ENCODE data around the gene ZNF674.

Gene ZNF674

DNA sequence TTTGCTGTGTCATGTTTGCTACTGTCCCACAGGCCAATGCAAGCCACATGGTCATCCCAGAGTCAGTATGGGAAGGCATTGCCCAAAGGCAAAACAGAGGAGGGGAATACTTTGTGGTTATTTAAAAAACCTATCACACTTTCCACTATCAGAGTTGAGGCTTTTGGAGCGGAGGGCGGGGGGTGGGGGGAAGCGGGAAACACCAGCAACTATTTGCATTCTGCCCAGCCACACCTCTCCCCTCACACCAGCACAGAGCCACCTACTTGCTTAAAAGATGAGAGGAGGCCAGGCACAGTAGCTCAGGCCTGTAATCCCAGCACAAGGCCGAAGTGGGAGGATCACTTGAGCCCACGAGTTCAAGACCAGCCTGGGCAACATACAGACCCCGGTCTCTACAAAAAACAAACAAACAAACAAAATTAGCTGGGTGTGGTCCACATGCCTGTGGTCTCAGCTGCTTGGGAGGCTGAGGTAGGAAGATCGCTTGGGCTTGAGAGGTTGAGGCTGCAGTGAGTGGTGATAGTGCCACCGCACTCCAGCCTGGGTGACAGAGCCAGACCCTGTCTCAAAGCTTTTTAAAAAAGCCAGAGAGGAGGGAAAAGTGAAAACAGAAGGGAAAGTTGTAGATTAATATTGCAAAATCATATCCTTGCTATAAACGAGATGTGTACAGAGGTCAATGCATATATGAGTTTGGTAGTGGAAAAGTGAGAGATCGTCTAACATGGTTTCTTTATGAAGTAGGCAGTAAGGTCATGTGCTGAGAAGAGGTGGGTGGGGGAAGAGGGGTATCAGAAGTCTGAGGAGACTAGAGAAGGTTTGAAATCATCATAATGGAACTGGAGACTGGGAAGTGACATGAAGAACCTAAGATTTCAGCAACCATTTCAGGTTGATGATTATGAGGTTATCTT, 26.5 kb upstream of the ZNF674 start:
- no peak for DNase-seq (ENCODE audit: low read depth)
- TF ChIP-seq, protein P1, sequence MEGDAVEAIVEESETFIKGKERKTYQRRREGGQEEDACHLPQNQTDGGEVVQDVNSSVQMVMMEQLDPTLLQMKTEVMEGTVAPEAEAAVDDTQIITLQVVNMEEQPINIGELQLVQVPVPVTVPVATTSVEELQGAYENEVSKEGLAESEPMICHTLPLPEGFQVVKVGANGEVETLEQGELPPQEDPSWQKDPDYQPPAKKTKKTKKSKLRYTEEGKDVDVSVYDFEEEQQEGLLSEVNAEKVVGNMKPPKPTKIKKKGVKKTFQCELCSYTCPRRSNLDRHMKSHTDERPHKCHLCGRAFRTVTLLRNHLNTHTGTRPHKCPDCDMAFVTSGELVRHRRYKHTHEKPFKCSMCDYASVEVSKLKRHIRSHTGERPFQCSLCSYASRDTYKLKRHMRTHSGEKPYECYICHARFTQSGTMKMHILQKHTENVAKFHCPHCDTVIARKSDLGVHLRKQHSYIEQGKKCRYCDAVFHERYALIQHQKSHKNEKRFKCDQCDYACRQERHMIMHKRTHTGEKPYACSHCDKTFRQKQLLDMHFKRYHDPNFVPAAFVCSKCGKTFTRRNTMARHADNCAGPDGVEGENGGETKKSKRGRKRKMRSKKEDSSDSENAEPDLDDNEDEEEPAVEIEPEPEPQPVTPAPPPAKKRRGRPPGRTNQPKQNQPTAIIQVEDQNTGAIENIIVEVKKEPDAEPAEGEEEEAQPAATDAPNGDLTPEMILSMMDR (conservative IDR thresholded peaks at IDR 0.05; ENCODE audit: control insufficient read depth, insufficient read depth, low read depth, low read length), result no peak
- H3K4me3 ChIP-seq (ENCODE audit: control insufficient read depth, low read depth, low read length), result no peak overlapping the region

GRCh38 chrX:46569621-46570020, 24.4 kb upstream of the ZNF674 start:
- DNase-seq (ENCODE audit: low read depth), result no peak
- TF ChIP-seq, protein P1 (conservative IDR thresholded peaks at IDR 0.05; ENCODE audit: control insufficient read depth, insufficient read depth, low read depth, low read length), result no peak
- H3K4me3 ChIP-seq (ENCODE audit: control insufficient read depth, low read depth, low read length), result no peak overlapping the region

DNA sequence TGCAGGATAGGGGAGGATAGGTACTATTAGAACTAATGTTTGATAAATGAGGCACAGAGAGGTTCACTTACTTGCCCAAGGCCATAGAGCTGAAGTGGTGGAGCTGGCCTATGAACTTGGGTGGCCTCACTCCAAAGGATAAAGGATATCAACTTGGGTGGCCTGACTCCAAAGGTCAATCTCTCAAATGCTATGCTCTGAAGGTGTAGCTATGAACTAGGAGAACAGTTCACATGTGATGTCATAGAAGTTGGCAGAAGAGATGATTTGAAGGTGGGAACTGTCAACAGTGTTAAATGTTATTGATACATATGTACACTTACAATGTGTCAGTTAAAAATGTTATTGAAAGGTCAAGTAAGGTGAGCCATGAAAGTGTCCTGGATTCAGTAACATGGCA, 22.2 kb upstream of the ZNF674 start:
- DNase-seq (ENCODE audit: low read depth), result no peak
- no peak overlapping the region for H3K4me3 ChIP-seq (ENCODE audit: control insufficient read depth, low read depth, low read length)
- TF ChIP-seq, protein P1 (conservative IDR thresholded peaks at IDR 0.05; ENCODE audit: control insufficient read depth, insufficient read depth, low read depth, low read length), result no peak

DNA sequence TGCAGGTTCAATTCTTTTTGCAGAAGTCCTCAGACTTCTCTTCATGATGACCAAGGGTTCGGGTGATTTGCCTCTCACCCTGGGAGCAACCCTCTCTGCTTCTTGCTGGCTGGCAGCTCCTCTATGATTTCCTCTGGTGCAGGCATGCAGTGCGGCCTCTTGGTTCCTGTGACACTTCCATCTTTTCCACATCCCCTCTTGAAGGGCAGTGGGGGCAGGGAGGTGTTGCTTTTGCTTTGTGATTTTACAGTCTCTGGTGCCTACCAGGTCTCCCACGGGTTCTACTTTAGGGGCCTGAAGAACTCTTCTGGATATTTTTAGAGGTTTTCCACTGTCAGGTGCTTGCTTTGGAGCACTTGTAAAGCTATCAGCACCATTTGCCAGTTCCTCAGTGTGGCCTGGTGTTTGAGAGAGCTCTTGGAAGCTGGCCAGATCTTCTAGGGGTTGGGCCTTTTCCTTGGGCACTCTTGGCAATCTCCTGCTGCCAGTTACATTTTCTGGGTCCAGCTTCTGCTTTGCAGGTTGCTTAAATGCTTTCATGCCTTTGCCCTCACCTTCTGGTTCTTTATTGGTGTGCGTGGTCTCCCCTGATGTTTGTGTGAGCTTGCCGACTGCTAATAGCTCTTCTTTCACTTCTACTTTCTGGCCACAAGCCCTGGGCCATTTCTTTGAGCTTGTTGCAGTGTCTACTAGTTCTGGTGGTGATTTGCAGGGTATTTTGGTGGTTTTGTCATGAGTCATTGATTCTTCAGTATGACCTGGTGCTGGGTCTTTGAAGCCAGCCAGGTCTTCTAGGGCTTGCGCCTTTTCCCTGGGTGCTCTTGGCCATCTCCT, 16.8 kb upstream of the ZNF674 start:
- DNase-seq (ENCODE audit: low read depth), result no peak
- no peak overlapping the region for H3K4me3 ChIP-seq (ENCODE audit: control insufficient read depth, low read depth, low read length)
- TF ChIP-seq, protein P1 (conservative IDR thresholded peaks at IDR 0.05; ENCODE audit: control insufficient read depth, insufficient read depth, low read depth, low read length), result no peak

DNA sequence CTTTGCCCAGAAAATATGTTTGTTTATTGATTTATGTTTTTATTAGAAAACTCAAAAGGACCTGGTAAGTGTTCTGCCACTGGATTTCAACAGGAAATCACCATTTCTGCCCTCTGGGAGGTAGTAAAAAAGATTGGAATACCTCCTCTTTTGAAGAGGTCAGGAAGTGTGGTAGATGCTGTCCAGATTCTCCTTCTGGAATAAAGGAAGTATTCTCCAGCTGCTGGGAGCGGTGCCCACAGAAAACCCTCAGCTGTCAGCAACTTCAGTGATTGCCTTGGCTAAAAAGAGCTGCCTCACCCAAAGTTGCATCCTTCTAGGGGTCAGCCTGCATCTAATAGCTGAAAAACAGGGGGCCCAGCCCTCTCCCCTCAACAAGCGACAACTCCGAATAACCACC, 13.8 kb upstream of the ZNF674 start:
- H3K4me3 ChIP-seq (ENCODE audit: control insufficient read depth, low read depth, low read length), result no peak overlapping the region
- DNase-seq (ENCODE audit: low read depth), result no peak
- TF ChIP-seq, protein P1 (conservative IDR thresholded peaks at IDR 0.05; ENCODE audit: control insufficient read depth, insufficient read depth, low read depth, low read length), result no peak

DNA sequence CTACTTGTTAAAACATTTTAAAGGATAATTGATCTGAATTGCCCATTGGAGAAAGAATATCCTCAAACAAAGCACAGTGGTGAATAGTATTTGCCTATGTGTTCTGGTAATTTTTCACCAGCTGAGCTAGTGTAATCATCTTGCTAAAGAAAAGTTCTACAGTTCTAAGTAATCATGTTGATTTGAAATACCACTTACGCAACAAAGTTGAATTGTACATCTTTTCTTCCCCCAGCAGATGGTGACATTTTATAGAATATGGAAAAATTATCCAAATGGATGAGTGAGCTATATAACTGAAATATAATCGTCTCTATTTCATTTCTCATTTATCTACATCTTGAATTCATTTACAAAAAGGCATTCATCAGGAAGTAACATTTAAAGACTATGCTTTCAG, 9.7 kb upstream of the ZNF674 start:
- H3K4me3 ChIP-seq (ENCODE audit: control insufficient read depth, low read depth, low read length), result no peak overlapping the region
- TF ChIP-seq, protein P1 (conservative IDR thresholded peaks at IDR 0.05; ENCODE audit: control insufficient read depth, insufficient read depth, low read depth, low read length), result peak; percentile 32
- peak; percentile 60 for DNase-seq (ENCODE audit: low read depth)
